ENCODE results near the gene CYP2F1. TPM values are rescaled to one million over a fixed set of nuclear protein-coding genes. Genes with fewer than 3 reads are reported as not detected.
A peak's percentile ranks its signal among the peaks of the same experiment; 100 is the strongest.
"Not testable (repeated sequence)": the region's sequence is repeated elsewhere in the genome, so short reads cannot be mapped to it uniquely, and the experiment has no call there.

The CYP2F1 gene
- total and polyA plus RNA-seq, 9 of the 15 experiments (the other 6 are each of a cell fraction or from before 2014, with no cell fraction given), result 0.03 to 0.77 (median 0.18) TPM; not detected in 1

GRCh38 chr19:41120929-41121911, 7.0 kb downstream of the CYP2F1 start:
- H3K9me1 ChIP-seq (ENCODE audit: control insufficient read depth, insufficient read depth, low read length); H3K79me2 ChIP-seq (ENCODE audit: control insufficient read depth, insufficient read depth, low read length); H3K36me3 ChIP-seq (ENCODE audit: control insufficient read depth, insufficient read depth, low read length); in situ Hi-C loops (cut with MboI); H3K9me3 ChIP-seq (replicated peaks; ENCODE audit: control insufficient read depth, insufficient read depth, low read depth, low read length); POLR2A ChIA-PET; H4K20me1 ChIP-seq (replicated peaks; ENCODE audit: control insufficient read depth, insufficient read depth, low read length); H3K27ac ChIP-seq (ENCODE audit: extremely low read depth, low read depth, low read length); intact Hi-C loops (cut with micrococcal nuclease); CTCF ChIA-PET (ENCODE audit: low intra/inter-chr PET ratio); BruUV-seq (replicated peaks); TF ChIP-seq NR2C2 (CRISPR knock-in tag; IDR thresholded peaks at IDR 0.05): not testable (repeated sequence)
- Histone ChIP-seq H3K9ac (ENCODE audit: insufficient read depth in 1 of 2, low read depth in 2 of 2, low read length in 2 of 2) (peak overlapping the region in 1 of 2 experiments; percentile 58; a peak in 1 of 4 replicates), H3K4me1 (replicated peaks in 1 of 2; ENCODE audit: control insufficient read depth in 2 of 2, insufficient read depth in 2 of 2, low read length in 2 of 2) (peaks cover 4 to 13% of the 10 kb centered on the region in 2 experiments; a peak in 2 of 5 replicates), H3K4me3 (peak overlapping the region; percentile 17; the same call in 1 of the 2 replicates), H3K4me2 (ENCODE audit: insufficient read depth, low read length) (peak overlapping the region; percentile 69), H3K27me3 (ENCODE audit: control insufficient read depth in 2 of 2, insufficient read depth in 2 of 2, low read length in 2 of 2) (peaks cover 6 to 22% of the 10 kb centered on the region in 2 experiments; a peak in 4 of 5 replicates), H2AFZ (ENCODE audit: low read depth, low read length) (peak overlapping the region; percentile 62; the same call in 1 of the 2 replicates)
- peak; percentile 98 for ATAC-seq
- TF ChIP-seq C11orf30 (IDR thresholded peaks at IDR 0.05; ENCODE audit: low read depth), result 0 out of 2 replicates have a peak, but pooled peaks have one; percentile 33
- peak; percentile 55 for TF ChIP-seq NR2C1 (IDR thresholded peaks at IDR 0.05)
- peak; percentile 68 for TF ChIP-seq NR2C1 (tag; IDR thresholded peaks at IDR 0.05)
- peak; percentile 57 for TF ChIP-seq NR2C2 (tag; IDR thresholded peaks at IDR 0.05)
- peak in 1 of 4 experiments; percentile 11 for DNase-seq (ENCODE audit: extremely low read depth in 1 of 4, low spot score in 3 of 4)
- WGBS (ENCODE audit: insufficient coverage, low coverage, missing lambda C conversion rate), result 14% methylated on average over 27 of the region's 41 CpGs
- FAIRE-seq, result peak; percentile 93

- DNase-seq (ENCODE audit: extremely low read depth in 1 of 4, low spot score in 3 of 4); H4K20me1 ChIP-seq (replicated peaks; ENCODE audit: control insufficient read depth, insufficient read depth, low read length); POLR2A ChIA-PET; H2AFZ ChIP-seq (ENCODE audit: low read depth, low read length); H3K79me2 ChIP-seq (ENCODE audit: control insufficient read depth, insufficient read depth, low read length); H3K9me1 ChIP-seq (ENCODE audit: control insufficient read depth, insufficient read depth, low read length); H3K36me3 ChIP-seq (ENCODE audit: control insufficient read depth, insufficient read depth, low read length); FAIRE-seq; intact Hi-C loops (cut with micrococcal nuclease); H3K9ac ChIP-seq (ENCODE audit: insufficient read depth in 1 of 2, low read depth in 2 of 2, low read length in 2 of 2); BruUV-seq (replicated peaks); in situ Hi-C loops (cut with MboI); H3K4me3 ChIP-seq; H3K9me3 ChIP-seq (replicated peaks; ENCODE audit: control insufficient read depth, insufficient read depth, low read depth, low read length); H3K27ac ChIP-seq (ENCODE audit: extremely low read depth, low read depth, low read length); H3K4me2 ChIP-seq (ENCODE audit: insufficient read depth, low read length); CTCF ChIA-PET (ENCODE audit: low intra/inter-chr PET ratio); ATAC-seq: not testable (repeated sequence)
- peaks cover 6 to 15% of the 10 kb centered on the region in 2 experiments; a peak in 4 of 5 replicates for H3K27me3 ChIP-seq (ENCODE audit: control insufficient read depth in 2 of 2, insufficient read depth in 2 of 2, low read length in 2 of 2)
- peaks cover 4 to 15% of the 10 kb centered on the region in 2 experiments; a peak in 2 of 5 replicates for H3K4me1 ChIP-seq (replicated peaks in 1 of 2; ENCODE audit: control insufficient read depth in 2 of 2, insufficient read depth in 2 of 2, low read length in 2 of 2)
- 34% methylated on average over 9 of the region's 13 CpGs for WGBS (ENCODE audit: insufficient coverage, low coverage, missing lambda C conversion rate)
Observed at GRCh38 chr19:41122846-41123245, 8.6 kb downstream of the CYP2F1 start.
